ENCODE data around the gene DNAAF9.

DNA sequence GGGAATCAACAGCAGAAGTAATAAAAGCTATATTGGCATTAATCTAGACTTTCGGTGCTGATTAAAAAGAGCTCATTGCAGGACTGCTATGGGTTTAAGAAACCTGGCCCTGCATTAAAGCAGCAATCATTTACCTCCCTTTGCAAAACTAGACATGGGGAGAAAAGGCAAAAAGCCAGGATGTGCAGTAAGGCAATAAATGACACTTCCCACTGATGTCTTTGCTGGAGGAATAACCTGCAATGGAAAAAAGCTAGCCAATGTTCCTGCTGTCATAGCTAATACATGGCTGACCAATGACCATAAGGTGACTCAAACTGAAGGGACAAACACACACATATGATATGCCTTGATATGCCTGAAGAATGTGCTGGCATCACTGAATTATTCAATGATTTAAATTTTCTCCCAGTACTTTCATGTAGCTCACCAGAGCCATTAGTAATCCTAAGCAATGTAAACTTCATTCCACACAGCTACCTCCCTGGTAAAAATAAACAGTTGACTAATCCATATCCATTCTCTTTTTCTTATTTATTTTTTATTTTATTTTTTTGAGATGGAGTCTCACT, 8.7 kb downstream of the DNAAF9 start:
- TF ChIP-seq, protein P1, sequence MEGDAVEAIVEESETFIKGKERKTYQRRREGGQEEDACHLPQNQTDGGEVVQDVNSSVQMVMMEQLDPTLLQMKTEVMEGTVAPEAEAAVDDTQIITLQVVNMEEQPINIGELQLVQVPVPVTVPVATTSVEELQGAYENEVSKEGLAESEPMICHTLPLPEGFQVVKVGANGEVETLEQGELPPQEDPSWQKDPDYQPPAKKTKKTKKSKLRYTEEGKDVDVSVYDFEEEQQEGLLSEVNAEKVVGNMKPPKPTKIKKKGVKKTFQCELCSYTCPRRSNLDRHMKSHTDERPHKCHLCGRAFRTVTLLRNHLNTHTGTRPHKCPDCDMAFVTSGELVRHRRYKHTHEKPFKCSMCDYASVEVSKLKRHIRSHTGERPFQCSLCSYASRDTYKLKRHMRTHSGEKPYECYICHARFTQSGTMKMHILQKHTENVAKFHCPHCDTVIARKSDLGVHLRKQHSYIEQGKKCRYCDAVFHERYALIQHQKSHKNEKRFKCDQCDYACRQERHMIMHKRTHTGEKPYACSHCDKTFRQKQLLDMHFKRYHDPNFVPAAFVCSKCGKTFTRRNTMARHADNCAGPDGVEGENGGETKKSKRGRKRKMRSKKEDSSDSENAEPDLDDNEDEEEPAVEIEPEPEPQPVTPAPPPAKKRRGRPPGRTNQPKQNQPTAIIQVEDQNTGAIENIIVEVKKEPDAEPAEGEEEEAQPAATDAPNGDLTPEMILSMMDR (IDR thresholded peaks at IDR 0.05), result no peak
- no peak for TF ChIP-seq ZFX (IDR thresholded peaks at IDR 0.05; ENCODE audit: borderline replicate concordance)
